GM19467 (cell line): ENCODE results near the gene SP140.
"Not testable (repeated sequence)": the region's sequence is repeated elsewhere in the genome, so short reads cannot be mapped to it uniquely, and the experiment has no call there.

ENCODE experiments used
- ATAC-seq: cut with Tn5 transposase; IDR thresholded peaks from one replicate; pipeline ENCODE4 v1.9.1; 2021; ENCODE audit warnings: mild to moderate bottlenecking, moderate library complexity; ENCODE audit not compliant: unreplicated experiment

The SP140 gene

GRCh38 chr2:230325316-230326243 is 100.0 kb downstream of the SP140 start:
- no peak for ATAC-seq

- ATAC-seq, result peak; percentile 72
Measured at GRCh38 chr2:230326453-230327417, 101.2 kb downstream of the SP140 start, which contains the start of gene SP140L. Gene SP140L (plus strand): TSS chr2:230327193. CDS start chr2:230327270, 77 bp downstream.

- ATAC-seq, result peak; percentile 63
Measured at GRCh38 chr2:230327418-230328154, 102.0 kb downstream of the SP140 start.

DNA sequence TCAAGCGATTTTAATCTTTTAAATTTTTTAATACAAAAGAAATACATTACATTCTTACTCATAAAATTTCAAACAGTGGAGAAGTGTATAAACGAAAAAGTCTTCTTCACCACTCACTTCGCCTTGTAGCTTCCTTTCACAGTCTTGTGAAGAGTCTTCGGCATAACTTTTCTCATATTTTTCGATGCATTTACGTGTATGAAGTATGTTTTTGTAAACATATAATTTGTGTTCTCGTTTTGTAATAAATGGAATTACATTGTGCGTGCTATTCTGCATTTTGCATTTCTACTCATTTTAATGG is 102.6 kb downstream of the SP140 start:
- ATAC-seq, result no peak

- no peak for ATAC-seq
Measured at GRCh38 chr2:230329946-230330605, 104.5 kb downstream of the SP140 start.

GRCh38 chr2:230330725-230331124 is 105.2 kb downstream of the SP140 start:
- no peak for ATAC-seq

DNA sequence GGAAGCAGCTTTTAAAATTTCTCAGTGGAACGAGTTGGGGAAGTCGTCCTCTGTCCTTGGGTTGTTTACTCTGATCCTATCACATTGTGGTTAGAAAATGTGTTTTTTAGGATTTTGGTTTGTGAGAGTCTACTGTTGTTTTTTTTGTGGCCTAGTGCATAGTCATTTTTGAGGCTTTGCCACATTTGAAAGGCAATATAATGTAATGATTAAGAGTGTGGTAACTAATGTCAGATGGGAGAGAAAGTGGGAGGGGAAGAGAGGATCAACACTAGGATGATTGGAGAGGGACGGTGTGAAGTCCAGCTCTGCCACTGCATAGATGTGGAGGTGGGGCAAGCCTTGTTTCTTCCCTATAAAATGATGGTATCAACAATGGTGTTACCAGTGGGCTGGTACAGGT is 109.9 kb downstream of the SP140 start:
- ATAC-seq, result no peak

- ATAC-seq, result no peak
Measured at GRCh38 chr2:230335864-230336506, 110.4 kb downstream of the SP140 start.

DNA sequence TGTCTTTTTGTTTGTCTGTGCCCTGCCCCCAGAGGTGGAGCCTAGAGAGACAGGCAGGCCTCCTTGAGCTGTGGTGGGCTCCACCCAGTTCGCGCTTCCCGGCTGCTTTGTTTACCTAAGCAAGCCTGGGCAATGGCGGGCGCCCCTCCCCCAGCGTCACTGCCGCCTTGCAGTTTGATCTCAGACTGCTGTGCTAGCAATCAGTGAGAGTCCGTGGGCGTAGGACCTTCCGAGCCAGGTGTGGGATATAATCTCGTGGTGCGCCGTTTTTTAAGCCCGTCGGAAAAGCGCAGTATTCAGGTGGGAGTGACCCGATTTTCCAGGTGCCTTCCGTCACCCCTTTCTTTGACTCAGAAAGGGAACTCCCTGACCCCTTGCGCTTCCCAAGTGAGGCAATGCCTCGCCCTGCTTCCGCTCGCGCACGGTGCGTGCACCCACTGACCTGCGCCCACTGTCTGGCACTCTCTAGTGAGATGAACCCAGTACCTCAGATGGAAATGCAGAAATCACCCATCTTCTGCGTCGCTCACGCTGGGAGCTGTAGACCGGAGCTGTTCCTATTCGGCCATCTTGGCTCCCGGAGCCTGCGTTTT is 116.5 kb downstream of the SP140 start:
- not testable (repeated sequence) for ATAC-seq

- not testable (repeated sequence) for ATAC-seq
Measured at GRCh38 chr2:230343041-230343624, 117.6 kb downstream of the SP140 start.

DNA sequence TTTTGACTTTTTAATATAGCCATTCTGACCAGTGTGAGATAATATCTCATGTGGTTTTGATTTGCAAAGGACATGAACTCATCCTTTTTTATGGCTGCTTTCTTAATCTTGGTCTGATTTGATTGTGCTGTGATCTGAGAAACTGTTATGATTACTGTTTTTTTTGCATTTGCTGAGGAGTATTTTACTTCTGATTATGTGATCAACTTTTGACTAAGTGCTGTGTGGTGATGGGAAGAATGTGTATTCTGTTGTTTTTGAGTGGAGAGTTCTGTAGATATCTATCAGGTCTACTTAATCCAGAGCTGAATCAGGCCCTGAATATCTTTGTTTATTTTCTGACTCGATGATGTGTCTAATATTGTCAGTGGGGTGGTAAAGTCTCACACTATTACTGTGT is 118.2 kb downstream of the SP140 start:
- no peak for ATAC-seq

DNA sequence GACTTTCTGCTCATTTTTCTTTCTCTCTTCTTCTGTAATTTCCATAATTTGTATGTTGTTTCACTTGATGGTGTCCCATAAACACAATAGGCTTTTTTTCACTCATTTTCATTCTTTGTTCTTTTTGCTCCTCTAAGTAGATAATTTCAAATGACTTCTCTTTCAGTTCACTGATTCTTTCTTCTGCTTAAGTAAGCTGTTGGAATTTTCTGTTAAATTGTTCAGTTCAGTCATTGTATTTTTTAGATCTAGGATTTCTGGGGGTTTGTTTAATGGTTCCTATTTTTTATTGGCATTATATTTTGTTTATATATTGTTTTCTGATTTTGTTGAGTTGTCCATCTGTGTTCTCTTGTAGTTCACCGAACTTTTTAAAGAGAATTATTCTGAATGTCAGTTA is 120.9 kb downstream of the SP140 start:
- no peak for ATAC-seq

DNA sequence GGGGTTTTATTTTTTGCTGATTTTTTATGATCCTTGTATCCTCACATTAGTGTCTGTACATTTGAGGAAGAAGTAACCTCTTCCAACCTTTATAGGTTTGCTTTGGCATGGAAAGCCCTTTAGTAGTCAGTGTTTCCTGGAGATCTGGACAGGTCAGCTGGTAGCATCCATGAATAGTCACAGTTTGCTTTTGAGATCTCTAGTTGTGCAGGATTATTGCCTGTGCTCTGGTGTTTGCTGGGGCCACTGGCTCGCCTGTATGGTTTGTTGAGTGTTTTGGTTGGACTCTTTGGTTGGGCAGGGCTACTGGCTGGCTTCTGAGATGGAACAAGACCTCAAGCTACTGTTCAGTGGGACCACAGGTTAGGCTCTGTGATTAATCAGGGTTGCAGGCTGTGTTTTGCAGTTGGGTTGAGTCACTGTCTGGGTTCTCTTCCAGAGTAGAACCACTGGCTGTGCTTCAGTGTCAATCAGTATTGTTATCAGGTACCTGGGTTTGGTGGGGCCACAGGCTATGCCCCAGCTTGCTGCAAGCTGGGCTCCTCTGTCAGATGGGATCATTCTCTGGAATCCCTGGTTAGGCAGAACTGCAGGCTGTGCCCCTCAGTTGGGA is 121.5 kb downstream of the SP140 start:
- ATAC-seq, result no peak

GRCh38 chr2:230347659-230348305 is 122.2 kb downstream of the SP140 start:
- no peak for ATAC-seq

GRCh38 chr2:230348787-230349186 is 123.3 kb downstream of the SP140 start:
- ATAC-seq, result no peak

DNA sequence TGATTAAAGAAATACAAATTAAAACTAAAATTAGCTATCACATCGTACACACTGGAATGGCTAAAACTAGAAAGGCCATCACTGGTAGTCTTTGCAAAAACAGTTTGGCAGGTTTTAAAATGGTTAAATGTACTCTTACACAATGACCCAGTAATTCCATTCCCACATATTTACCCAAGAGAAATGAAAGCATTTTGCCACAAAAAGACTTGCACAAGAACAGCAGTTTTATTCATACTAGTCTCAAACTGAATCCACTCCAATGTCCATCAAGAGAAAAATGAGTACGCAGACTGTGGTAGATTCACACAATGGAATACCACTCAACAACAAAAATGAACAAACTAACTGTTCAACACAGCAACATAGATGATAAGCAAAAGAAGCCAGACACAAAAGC is 130.5 kb downstream of the SP140 start:
- ATAC-seq, result no peak

DNA sequence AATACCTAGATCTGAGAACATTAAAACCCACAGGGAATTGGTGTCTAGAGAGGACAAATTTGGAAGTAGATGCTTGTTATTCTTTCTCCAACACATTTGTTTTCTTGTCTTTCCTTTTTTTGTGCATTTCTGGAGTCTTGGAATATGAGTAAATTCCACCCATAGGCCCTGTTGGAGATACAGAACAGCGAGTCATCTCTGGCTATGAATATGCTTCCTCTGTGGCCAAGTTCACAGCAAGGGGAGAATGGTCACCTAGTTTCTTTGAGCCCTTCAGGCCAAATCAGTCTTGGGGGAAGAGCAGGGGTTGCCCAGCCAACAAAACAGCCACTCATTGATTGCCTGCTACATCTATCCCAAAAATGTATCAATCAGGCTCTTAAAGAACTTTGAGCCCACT is 132.8 kb downstream of the SP140 start:
- no peak for ATAC-seq

- ATAC-seq, result no peak
Measured at GRCh38 chr2:230360028-230360427, 134.5 kb downstream of the SP140 start.
